K562 (cell line): ENCODE measurements around the gene LRRC8A. TPM values are rescaled to one million over a fixed set of nuclear protein-coding genes. Genes with fewer than 3 reads are reported as not detected.

Source experiments
- CTBP1 ChIP-seq: fragments of 450-650 bp; IDR thresholded peaks from 2 replicates; pipeline ENCODE4 v1.6.1; 2016; ENCODE audit warnings: borderline replicate concordance
- CXXC5 ChIP-seq: fragments of 250-450 bp; sonication (Bioruptor Pico); IDR thresholded peaks from 2 replicates; pipeline ENCODE4 v1.8.0; 2022; ENCODE audit warnings: inconsistent platforms, mild to moderate bottlenecking, moderate library complexity
- EP400 ChIP-seq: fragments of 450-650 bp; IDR thresholded peaks from 2 replicates; pipeline ENCODE4 v1.6.1; 2017; ENCODE audit warnings: antibody characterized with exemption, mild to moderate bottlenecking, moderate library complexity
- GATA2 ChIP-seq: sonication (generic); formaldehyde crosslinking; IDR thresholded peaks from 2 replicates; pipeline ENCODE4 v1.4.0; 2020; ENCODE audit warnings: mild to moderate bottlenecking, missing genetic modification reagents
- HNRNPLL ChIP-seq: fragments of 200-400 bp; formaldehyde crosslinking; IDR thresholded peaks from 2 replicates; pipeline ENCODE4 v1.6.1; 2017; ENCODE audit warnings: low read length, low read depth, mild to moderate bottlenecking; ENCODE audit not compliant: poor library complexity, severe bottlenecking
- L3MBTL2 ChIP-seq: fragments of 450-650 bp; IDR thresholded peaks from 2 replicates; pipeline ENCODE4 v1.6.1; 2016; ENCODE audit warnings: mild to moderate bottlenecking, moderate library complexity
- MNT ChIP-seq, 2 experiments: fragments of 450-650 bp; conservative IDR thresholded peaks; 2 replicates each; pipeline ENCODE4 v1.6.1; 2017; ENCODE audit warnings: mild to moderate bottlenecking in 2 of 2, moderate library complexity in 2 of 2
- MYC ChIP-seq, 2 experiments: fragments of 250-450 bp in 1 of 2; sonication (Bioruptor Pico) in 1 of 2; IDR thresholded peaks; 2 replicates each; pipeline versions ENCODE4 v1.5.1 to v1.6.1; 2012 to 2021; ENCODE audit warnings: low read depth in 2 of 2, borderline replicate concordance in 1 of 2, improper control_type of control experiment in 1 of 2, low read length in 1 of 2, mild to moderate bottlenecking in 1 of 2, moderate library complexity in 1 of 2
- NRF1 ChIP-seq, 2 experiments: fragments of 450-650 bp; IDR thresholded peaks in 1 of 2; conservative IDR thresholded peaks in 1 of 2; 2 replicates each; pipeline ENCODE4 v1.6.1; 2014; ENCODE audit warnings: mild to moderate bottlenecking in 2 of 2
- RBFOX2 ChIP-seq: fragments of 200-400 bp; formaldehyde crosslinking; IDR thresholded peaks from 2 replicates; pipeline ENCODE4 v1.6.1; 2017; ENCODE audit warnings: low read depth, mild to moderate bottlenecking, low read length, moderate library complexity
- RCOR1 ChIP-seq, 2 experiments: IDR thresholded peaks; 2 replicates each; pipeline ENCODE4 v1.6.1; 2012; ENCODE audit warnings: low read depth in 2 of 2, low read length in 2 of 2, borderline replicate concordance in 1 of 2, improper control_type of control experiment in 1 of 2
- REST ChIP-seq, 2 experiments: fragments of 450-650 bp; formaldehyde crosslinking in 1 of 2; IDR thresholded peaks; 2 replicates each; pipeline versions ENCODE4 v1.4.0 to v1.6.1; 2014 to 2020; ENCODE audit warnings: mild to moderate bottlenecking in 2 of 2, borderline replicate concordance in 1 of 2, low read depth in 1 of 2
- TEAD1 ChIP-seq, 2 experiments: fragments of 450-650 bp in 1 of 2; sonication (generic) in 1 of 2; formaldehyde crosslinking; IDR thresholded peaks; 2 replicates each; pipeline versions ENCODE4 v1.4.0 to v1.8.0; 2020 to 2022; ENCODE audit warnings: mild to moderate bottlenecking in 2 of 2, missing genetic modification reagents in 1 of 2
- TFAP4 ChIP-seq: sonication (generic); formaldehyde crosslinking; IDR thresholded peaks from 2 replicates; pipeline ENCODE4 v1.8.0; 2022; ENCODE audit warnings: missing genetic modification reagents, mild to moderate bottlenecking, moderate library complexity, borderline replicate concordance
- ZC3H8 ChIP-seq: fragments of 450-650 bp; IDR thresholded peaks from 2 replicates; pipeline ENCODE4 v1.6.1; 2017
- ZFX ChIP-seq: sonication (generic); formaldehyde crosslinking; IDR thresholded peaks from 2 replicates; pipeline ENCODE4 v1.8.0; 2022; ENCODE audit warnings: mild to moderate bottlenecking, missing genetic modification reagents, moderate library complexity
- polyA plus RNA-seq, 8 experiments: library from polyadenylated mRNA; depleted of rRNA in 4 of 8; stranded (reverse) in 5 of 8; unstranded in 3 of 8; fragments of >200 nt; fragmentation: Nextera tagmentation in 2 of 8; fragmentation: Illumina TruSeq in 1 of 8; extraction: Ambion mirVana in 2 of 8; extraction: Trizol in 1 of 8; gene quantifications; 2 replicates each; pipeline versions ENCODE4 v1.2.1 to v1.2.3, GENCODE V29; 2011 to 2014; ENCODE audit warnings: inconsistent platforms in 1 of 8, missing spikeins in 1 of 8
- total RNA-seq, 7 experiments: library from RNA; depleted of rRNA in 6 of 7; stranded (reverse); fragments of >200 nt in 6 of 7; fragmentation: Illumina TruSeq in 2 of 7; extraction: Trizol in 2 of 7; gene quantifications; 2 replicates each; pipeline versions ENCODE4 v1.2.1 to v1.2.3, GENCODE V29; 2011 to 2021; ENCODE audit warnings: low replicate concordance in 1 of 7

Gene LRRC8A
- total and polyA plus RNA-seq, 9 of the 15 experiments (the other 6 are each of a cell fraction or from before 2014, with no cell fraction given): 2.9 to 24.7 (median 8.9) TPM

GRCh38 chr9:128863647-128864046, 18.3 kb upstream of the LRRC8A start (continued):
- TF ChIP-seq L3MBTL2 (peak; percentile 46; the same call in 1 of the 2 replicates), CTBP1 (peak; percentile 39; the same call in 1 of the 2 replicates), GATA2 (CRISPR knock-in tag) (no peak), TEAD1 (CRISPR knock-in tag; IDR thresholded peaks at IDR 0.05) (0 out of 4 replicates have a peak, but pooled peaks of 1 of the 2 experiments have one; percentile 25), CXXC5 (0 out of 2 replicates have a peak, but pooled peaks have one; percentile 21), RBFOX2 (peak; percentile 40), MYC (IDR thresholded peaks at IDR 0.05; ENCODE audit: low read depth, low read length) (peak; percentile 91), MYC (CRISPR knock-in tag; IDR thresholded peaks at IDR 0.05; ENCODE audit: borderline replicate concordance, low read depth) (no peak), EP400 (no peak; the same call in 1 of the 2 replicates), NRF1 (conservative IDR thresholded peaks at IDR 0.05 in 1 of 2, IDR thresholded peaks at IDR 0.05 in 1 of 2) (0 out of 4 replicates have a peak, but pooled peaks of 1 of the 2 experiments have one; percentile 12), REST (IDR thresholded peaks at IDR 0.05; ENCODE audit: borderline replicate concordance) (peak; percentile 84), REST (CRISPR knock-in tag; IDR thresholded peaks at IDR 0.05; ENCODE audit: low read depth) (no peak), ZFX (CRISPR knock-in tag) (peak; percentile 40), RCOR1 (IDR thresholded peaks at IDR 0.05; ENCODE audit: borderline replicate concordance in 1 of 2, low read depth in 2 of 2, low read length in 2 of 2) (peak in 1 of 2 experiments; percentile 34; a peak in 2 of 4 replicates), ZC3H8 (no peak), HNRNPLL (no peak), TFAP4 (CRISPR knock-in tag) (peak; percentile 59; the same call in 1 of the 2 replicates), MNT (conservative IDR thresholded peaks at IDR 0.05) (peak in 1 of 2 experiments; percentile 61; a peak in 3 of 4 replicates)
